ENCODE results near the gene IFITM2. TPM values are rescaled to one million over a fixed set of nuclear protein-coding genes. Genes with fewer than 3 reads are reported as not detected.
A peak's percentile ranks its signal among the peaks of the same experiment; 100 is the strongest.

IFITM2 gene
- total and polyA plus RNA-seq, 8 donors = 32.1 to 182 (median 98.1) TPM

DNA sequence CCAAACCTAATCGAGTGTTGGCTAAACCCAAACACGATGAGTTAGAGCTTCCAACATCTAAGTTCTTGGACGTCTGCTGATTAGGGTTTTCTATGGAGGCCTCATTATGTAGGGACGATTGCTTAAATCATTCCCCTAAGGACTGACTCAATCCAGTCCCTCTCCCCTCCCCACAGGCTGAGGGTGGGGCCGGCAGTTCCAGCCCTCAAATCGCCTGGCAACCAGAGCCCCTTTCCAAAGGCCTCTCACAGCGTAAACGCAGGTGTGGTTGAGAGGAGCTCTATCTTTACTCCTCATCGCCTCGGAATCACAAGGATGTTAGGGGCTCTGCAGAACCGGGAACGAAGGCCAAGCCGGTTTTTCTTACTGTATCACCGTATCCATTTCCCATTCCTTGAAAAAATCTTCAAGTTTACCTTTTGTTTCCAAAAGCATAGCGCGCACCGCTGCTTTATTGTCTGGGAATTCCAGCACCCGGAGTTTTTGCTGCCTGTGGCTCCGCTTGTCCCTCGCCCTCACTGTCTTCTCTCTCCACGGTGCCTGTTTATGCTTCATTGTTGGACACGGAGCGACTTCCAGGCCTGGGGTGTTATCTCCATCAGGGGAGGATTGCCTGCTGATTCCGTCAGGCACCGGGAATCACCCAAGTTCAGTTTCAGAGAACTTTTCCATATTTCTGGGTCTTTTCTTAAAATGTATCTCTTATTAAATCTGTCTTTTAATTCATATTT, 26.8 kb downstream of the IFITM2 start:
- no peak for TF ChIP-seq CTCF (IDR thresholded peaks at IDR 0.05)
- intact Hi-C loops (cut with DNase I) = no loop called here
- H3K9me3 ChIP-seq = no peaks in the 10 kb centered on the region
- whole genome bisulfite sequencing, 2 donors = 72 to 74% methylated on average over 25 of the region's 25 CpGs
- FAIRE-seq = no peak
- H3K27ac ChIP-seq = no peak overlapping the region
- H3K4me3 ChIP-seq = no peak overlapping the region
- no peaks in the 10 kb centered on the region for H3K4me1 ChIP-seq
- H3K27me3 ChIP-seq = no peaks in the 10 kb centered on the region
- no peaks in the 10 kb centered on the region for H3K36me3 ChIP-seq
- peak in 2 of 4 donors; percentile 40 to 53 for ATAC-seq
- no peak for DNase-seq

GRCh38 chr11:335779-336658, 28.4 kb downstream of the IFITM2 start:
- DNase-seq (no peak), FAIRE-seq (no peak), ATAC-seq (peak in 3 of 4 donors; percentile 26 to 80 (median 46))
- Histone ChIP-seq H3K9me3 (no peaks in the 10 kb centered on the region), H3K27ac (peak overlapping the region in 2 of 4 donors; percentile 34 to 47), H3K4me3 (no peak overlapping the region), H3K4me1 (no peaks in the 10 kb centered on the region), H3K27me3 (no peaks in the 10 kb centered on the region), H3K36me3 (no peaks in the 10 kb centered on the region)
- intact Hi-C loops (cut with DNase I) = no loop called here
- 56 to 63% methylated on average over 15 of the region's 15 CpGs for WGBS, 2 donors
- TF ChIP-seq CTCF (IDR thresholded peaks at IDR 0.05) = no peak

GRCh38 chr11:336659-337198, 29.1 kb downstream of the IFITM2 start:
- no peak overlapping the region for H3K4me3 ChIP-seq
- no peaks in the 10 kb centered on the region for H3K9me3 ChIP-seq
- H3K27ac ChIP-seq = peak overlapping the region in 1 of 4 donors; percentile 34
- peak in 2 of 4 donors; percentile 15 to 26 for ATAC-seq
- no peak for FAIRE-seq
- H3K27me3 ChIP-seq = no peaks in the 10 kb centered on the region
- H3K4me1 ChIP-seq = no peaks in the 10 kb centered on the region
- intact Hi-C loops (cut with DNase I) = no loop called here
- no peak for DNase-seq
- no peak for TF ChIP-seq CTCF (IDR thresholded peaks at IDR 0.05)
- 63 to 79% methylated on average over 4 of the region's 4 CpGs for WGBS, 2 donors
- H3K36me3 ChIP-seq = no peaks in the 10 kb centered on the region

- H3K27ac ChIP-seq = no peak overlapping the region
- no peaks in the 10 kb centered on the region for H3K9me3 ChIP-seq
- no peaks in the 10 kb centered on the region for H3K36me3 ChIP-seq
- FAIRE-seq (no peak), DNase-seq (no peak), ATAC-seq (no peak)
- 81 to 87% methylated on average over 6 of the region's 6 CpGs for WGBS, 2 donors
- no peak for TF ChIP-seq CTCF (IDR thresholded peaks at IDR 0.05)
- no peak overlapping the region for H3K4me3 ChIP-seq
- H3K4me1 ChIP-seq = no peaks in the 10 kb centered on the region
- no peaks in the 10 kb centered on the region for H3K27me3 ChIP-seq
- intact Hi-C loops (cut with DNase I) = no loop called here
Observed at GRCh38 chr11:337711-338110, 30.1 kb downstream of the IFITM2 start.

Data from pancreas (tissue), 10 donors.